HepG2 (cell line): ENCODE measurements around the gene HSD11B1L. TPM values are rescaled to one million over a fixed set of nuclear protein-coding genes. Genes with fewer than 3 reads are reported as not detected.

Experiments used
- AHDC1 ChIP-seq: sonication (generic); formaldehyde crosslinking; IDR thresholded peaks from 2 replicates; pipeline ENCODE4 v1.5.1; 2020; ENCODE audit warnings: mild to moderate bottlenecking, missing genetic modification reagents, borderline replicate concordance
- HMGA1 ChIP-seq: sonication (generic); formaldehyde crosslinking; conservative IDR thresholded peaks from 2 replicates; pipeline ENCODE4 v1.4.0; 2020; ENCODE audit warnings: missing genetic modification reagents
- SNAPC4 ChIP-seq: sonication (generic); formaldehyde crosslinking; IDR thresholded peaks from 2 replicates; pipeline ENCODE4 v1.4.0; 2020; ENCODE audit warnings: mild to moderate bottlenecking, missing genetic modification reagents
- ZMYM2 ChIP-seq: sonication (generic); formaldehyde crosslinking; IDR thresholded peaks from 2 replicates; pipeline ENCODE4 v1.8.0; 2022; ENCODE audit warnings: mild to moderate bottlenecking, missing genetic modification reagents
- ZNF318 ChIP-seq: sonication (generic); formaldehyde crosslinking; IDR thresholded peaks from 2 replicates; pipeline ENCODE4 v1.4.0; 2020; ENCODE audit warnings: mild to moderate bottlenecking, missing genetic modification reagents
- ZNF552 ChIP-seq: sonication (generic); formaldehyde crosslinking; IDR thresholded peaks from 2 replicates; pipeline ENCODE4 v1.9.0; 2022; ENCODE audit warnings: missing genetic modification reagents, mild to moderate bottlenecking, borderline replicate concordance
- ZNF790 ChIP-seq: sonication (generic); formaldehyde crosslinking; IDR thresholded peaks from 2 replicates; pipeline ENCODE4 v1.8.0; 2022; ENCODE audit warnings: missing genetic modification reagents, mild to moderate bottlenecking, borderline replicate concordance
- polyA plus RNA-seq, 8 experiments: library from polyadenylated mRNA; depleted of rRNA in 3 of 8; stranded (reverse) in 7 of 8; unstranded in 1 of 8; fragments of >200 nt; fragmentation: Illumina TruSeq in 4 of 8; extraction: Trizol in 4 of 8; gene quantifications; 2 replicates each; pipeline versions ENCODE4 v1.2.1 to v1.2.3, GENCODE V29; 2011 to 2016; ENCODE audit warnings: low read depth in 4 of 8, missing spikeins in 1 of 8, mixed read lengths in 1 of 8; ENCODE audit not compliant: insufficient read depth in 1 of 8
- total RNA-seq, 5 experiments: library from RNA; depleted of rRNA; stranded (reverse); fragments of >200 nt; fragmentation: Illumina TruSeq; extraction: Trizol; gene quantifications; 2 replicates each; pipeline ENCODE4 v1.2.3, GENCODE V29; 2016; ENCODE audit warnings: low read depth in 1 of 5

Gene HSD11B1L
- total and polyA plus RNA-seq, 2 of the 13 experiments (the other 11 are each of a cell fraction or from before 2014, with no cell fraction given) = 2.8 to 3.9 TPM

- TF ChIP-seq AHDC1 (0 out of 2 replicates have a peak, but pooled peaks have one; percentile 37), ZNF552 (CRISPR knock-in tag) (no peak), SNAPC4 (CRISPR knock-in tag) (no peak), ZNF318 (CRISPR knock-in tag) (0 out of 2 replicates have a peak, but pooled peaks have one; percentile 44), HMGA1 (CRISPR knock-in tag) (no peak), ZMYM2 (peak; percentile 68; the same call in 1 of the 2 replicates), ZNF790 (CRISPR knock-in tag) (no peak)
Measured at GRCh38 chr19:5686647-5687359, 6.0 kb downstream of the HSD11B1L start (continued).
